Psoas muscle (tissue), 8 donors: ENCODE data around the gene IGFBP7. TPM values are rescaled to one million over a fixed set of nuclear protein-coding genes. Genes with fewer than 3 reads are reported as not detected.

Experiments
- ATAC-seq, 4 donors: fragments of 200-7000 bp; cut with Tn5 transposase; one replicate each; pipeline ENCODE4 v1.9.1; 2020; ENCODE audit warnings: moderate library complexity in 3 of 4, mild to moderate bottlenecking in 2 of 4
- DNase-seq, 2 donors: peaks; one replicate each; pipeline ENCODE4 v3.0.0-alpha.2; 2020
- H3K27ac ChIP-seq: fragments of 200-600 bp; one replicate; pipeline ENCODE4 v1.8.0; 2022
- H3K27me3 ChIP-seq, 3 donors: fragments of 200-600 bp in 1 of 3; one replicate each; pipeline versions ENCODE4 v1.6.1 to v1.8.0; 2013 to 2022; ENCODE audit warnings: low read length in 2 of 3, mild to moderate bottlenecking in 2 of 3, moderate library complexity in 1 of 3; ENCODE audit not compliant: insufficient read depth in 3 of 3
- H3K36me3 ChIP-seq, 2 donors: fragments of 200-600 bp in 1 of 2; one replicate each; pipeline versions ENCODE4 v1.6.1 to v1.8.0; 2013 to 2022; ENCODE audit warnings: low read depth in 1 of 2, mild to moderate bottlenecking in 1 of 2, moderate library complexity in 1 of 2; ENCODE audit not compliant: insufficient read depth in 1 of 2
- H3K4me1 ChIP-seq: fragments of 200-600 bp; one replicate; pipeline ENCODE4 v1.8.0; 2022
- H3K4me3 ChIP-seq: fragments of 200-600 bp; one replicate; pipeline ENCODE4 v1.8.0; 2022; ENCODE audit warnings: mild to moderate bottlenecking
- H3K9me3 ChIP-seq: fragments of 200-600 bp; one replicate; pipeline ENCODE4 v1.8.0; 2022
- CTCF ChIP-seq: fragments of 200-600 bp; IDR thresholded peaks from one replicate; pipeline ENCODE4 v1.8.0; 2022; ENCODE audit warnings: antibody characterized with exemption
- WGBS, 3 donors: extraction: QIAGEN DNeasy Blood & Tissue Kit; methylation state at CpG; one replicate each; pipeline versions ENCODE4 v1.1.6 to v1.1.7; 2013; 5-methylcytosine and 5-hydroxymethylcytosine counted together
- intact Hi-C, 2 donors: fragments of 100-400 bp; cut with DNase I; formaldehyde crosslinking; loops; one replicate each; pipeline versions ENCODE4 v1.11.0 to v1.14.2; 2022
- polyA plus RNA-seq, 3 donors: library from polyadenylated mRNA; stranded (reverse); fragments of 200-250 nt; gene quantifications; one replicate each; pipeline ENCODE4 v1.2.3, GENCODE V29; 2013
- total RNA-seq, 4 donors: library from RNA; stranded (reverse); fragmentation: NEBNext Ultra II Directional in 2 of 4; extraction: Animal tissue kit (Norgen Biotek cat#: 25700) in 2 of 4; gene quantifications; one replicate each; pipeline versions ENCODE4 v1.2.1 to v1.2.4, GENCODE V29; 2021 to 2023
- donor health status: healthy with polysubstance abuse.
- donor health status: DM: no; HTN: no; CAD: no; lungs with moderate emphysema.
- donor health status: Bipolar disorder and iron deficiency.
- donor health status: healthy.
- donor health status: DM: yes; HTN: yes; CAD: no.
- donor health status: DM: no; HTN: no; CAD: no.
- donor health status: DM: no; HTN: no; CAD: no.
- donor health status: DM: yes; HTN: yes; CAD: no.

The IGFBP7 gene
- total and polyA plus RNA-seq, 7 donors: 82.4 to 175 (median 99.7) TPM

- WGBS, 3 donors: 80 to 93% (median 85%) methylated on average over 2 of the region's 2 CpGs
- intact Hi-C loops: no loop called here
- Histone ChIP-seq H3K27me3 (no peaks in the 10 kb centered on the region), H3K4me1 (peaks cover 4% of the 10 kb centered on the region), H3K9me3 (no peaks in the 10 kb centered on the region), H3K36me3 (no peaks in the 10 kb centered on the region), H3K4me3 (no peak overlapping the region), H3K27ac (no peak overlapping the region)
- no peak for TF ChIP-seq CTCF
- no peak for DNase-seq
- no peak for ATAC-seq
Observed at GRCh38 chr4:57089549-57089948, 20.6 kb downstream of the IGFBP7 start.

GRCh38 chr4:57086031-57086723 lies 24.0 kb downstream of the IGFBP7 start:
- no peak for TF ChIP-seq CTCF

GRCh38 chr4:57085278-57085677 lies 24.9 kb downstream of the IGFBP7 start:
- Histone ChIP-seq H3K27ac (no peak overlapping the region), H3K4me3 (no peak overlapping the region), H3K27me3 (no peaks in the 10 kb centered on the region), H3K4me1 (peaks cover 7% of the 10 kb centered on the region), H3K36me3 (no peaks in the 10 kb centered on the region), H3K9me3 (no peaks in the 10 kb centered on the region)
- WGBS, 3 donors: 73 to 85% (median 76%) methylated on average over 4 of the region's 4 CpGs
- TF ChIP-seq CTCF: no peak
- DNase-seq: no peak
- intact Hi-C loops: no loop called here
- ATAC-seq: no peak

More at GRCh38 chr4:57086031-57086723, 24.0 kb downstream of the IGFBP7 start:
- WGBS, 3 donors: 60 to 65% (median 64%) methylated on average over 4 of the region's 4 CpGs
- no peaks in the 10 kb centered on the region for H3K27me3 ChIP-seq
- H3K27ac ChIP-seq: no peak overlapping the region
- DNase-seq (no peak), ATAC-seq (no peak)
- H3K4me1 ChIP-seq: peaks cover 7% of the 10 kb centered on the region
- no peak overlapping the region for H3K4me3 ChIP-seq
- no peaks in the 10 kb centered on the region for H3K36me3 ChIP-seq
- no peaks in the 10 kb centered on the region for H3K9me3 ChIP-seq
- intact Hi-C loops: no loop called here

DNA sequence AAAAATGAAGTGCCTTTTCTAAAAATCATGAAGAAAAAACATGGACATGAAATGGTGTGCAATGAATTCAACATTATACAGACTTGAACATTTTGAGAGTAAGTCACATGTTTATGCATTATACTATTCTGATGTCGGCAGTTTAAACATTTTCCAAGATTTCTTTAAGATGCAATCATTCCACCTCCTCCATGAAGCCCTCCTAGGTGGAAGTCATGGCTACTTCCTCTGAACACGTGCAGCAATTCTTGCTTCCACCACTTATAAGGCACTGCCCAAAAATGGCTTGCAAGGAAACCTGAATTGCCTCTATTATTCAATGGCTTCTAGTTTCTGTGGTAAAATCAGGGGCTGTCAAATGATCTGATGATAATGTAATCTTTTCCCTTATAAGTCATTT lies 25.8 kb downstream of the IGFBP7 start:
- 75 to 85% (median 82%) methylated on average over 2 of the region's 2 CpGs for WGBS, 3 donors
- peaks cover 3% of the 10 kb centered on the region for H3K4me1 ChIP-seq
- intact Hi-C loops: no loop called here

More for the DNA sequence above, 25.8 kb downstream of the IGFBP7 start:
- H3K9me3 ChIP-seq: no peaks in the 10 kb centered on the region
- no peaks in the 10 kb centered on the region for H3K36me3 ChIP-seq
- no peak overlapping the region for H3K4me3 ChIP-seq
- DNase-seq (no peak), ATAC-seq (no peak)
- no peak for TF ChIP-seq CTCF
- no peak overlapping the region for H3K27ac ChIP-seq
- no peaks in the 10 kb centered on the region for H3K27me3 ChIP-seq
